ENCODE measurements around the gene CRYL1.

CRYL1 gene

DNA sequence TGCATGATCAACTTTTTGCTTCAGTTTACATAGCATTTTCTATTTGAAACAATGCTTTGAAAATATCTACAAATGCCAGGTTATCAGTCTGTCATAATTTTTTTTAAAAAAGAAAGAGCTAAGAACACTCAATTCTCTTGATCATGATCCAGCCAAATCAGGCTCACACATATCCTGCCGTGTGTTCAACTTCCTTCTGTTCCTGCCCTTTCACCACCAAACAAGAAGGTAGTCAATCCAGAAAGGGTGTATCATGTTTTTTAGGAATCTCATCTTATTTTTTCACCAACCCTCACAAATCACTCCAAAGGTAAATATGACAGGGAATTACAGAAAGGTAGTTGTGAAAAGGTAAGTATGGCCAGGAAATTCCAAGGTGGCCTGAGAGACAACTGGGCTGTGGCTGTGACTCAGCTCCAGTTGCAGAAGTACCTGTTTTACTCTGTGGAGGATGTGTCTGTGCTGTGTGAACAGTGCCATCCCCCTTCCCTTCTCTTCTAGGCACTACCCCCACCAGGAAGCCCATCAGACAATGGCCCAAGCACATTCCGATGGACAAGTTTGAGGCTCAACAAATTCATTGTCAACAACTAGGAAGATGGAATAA lies 154.7 kb downstream of the CRYL1 start:
- DNase-seq (ENCODE audit: insufficient read length, low spot score) (no peak), FAIRE-seq (peak; percentile 90)
- TF ChIP-seq SPI1 (IDR thresholded peaks at IDR 0.05; ENCODE audit: low read depth, low read length) (no peak), TAF1 (IDR thresholded peaks at IDR 0.05; ENCODE audit: low read depth, low read length) (no peak), PAX5 (IDR thresholded peaks at IDR 0.05; ENCODE audit: insufficient read depth, low read length, severe bottlenecking) (no peak), POLR2A (IDR thresholded peaks at IDR 0.05; ENCODE audit: low read depth, low read length) (no peak), POU2F2 (IDR thresholded peaks at IDR 0.05; ENCODE audit: low read depth, low read length) (no peak)

DNA sequence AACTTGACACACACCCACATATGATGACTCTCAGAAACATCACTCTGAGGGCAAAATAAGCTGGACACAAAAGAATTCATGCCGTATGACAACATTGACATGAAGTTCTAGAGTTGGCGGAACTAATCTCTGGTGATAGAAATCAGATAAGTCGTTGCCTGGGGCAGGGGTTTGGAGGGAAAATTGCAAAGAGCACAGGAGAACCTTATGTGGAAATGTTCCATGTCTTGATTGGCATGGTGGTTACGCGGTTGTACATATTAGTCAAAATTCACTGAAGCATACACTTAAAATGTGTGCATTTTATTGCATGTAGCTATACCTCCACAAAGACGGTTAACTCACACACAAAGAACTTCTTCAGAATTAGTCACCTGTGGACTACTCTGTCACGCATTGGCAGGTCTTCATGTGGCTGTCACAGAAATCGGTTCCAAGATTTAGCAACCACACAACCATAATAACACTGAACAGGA lies 155.7 kb downstream of the CRYL1 start:
- DNase-seq (ENCODE audit: insufficient read length, low spot score) (no peak), FAIRE-seq (peak; percentile 97)
- TF ChIP-seq POLR2AphosphoS5 (IDR thresholded peaks at IDR 0.05; ENCODE audit: low read depth, low read length) (no peak), PAX5 (IDR thresholded peaks at IDR 0.05; ENCODE audit: insufficient read depth, low read length, severe bottlenecking) (peak; percentile 80), POU2F2 (IDR thresholded peaks at IDR 0.05; ENCODE audit: low read depth, low read length) (peak; percentile 60; the same call in 1 of the 2 replicates), SPI1 (IDR thresholded peaks at IDR 0.05; ENCODE audit: low read depth, low read length) (peak; percentile 38; the same call in 1 of the 2 replicates)

DNA sequence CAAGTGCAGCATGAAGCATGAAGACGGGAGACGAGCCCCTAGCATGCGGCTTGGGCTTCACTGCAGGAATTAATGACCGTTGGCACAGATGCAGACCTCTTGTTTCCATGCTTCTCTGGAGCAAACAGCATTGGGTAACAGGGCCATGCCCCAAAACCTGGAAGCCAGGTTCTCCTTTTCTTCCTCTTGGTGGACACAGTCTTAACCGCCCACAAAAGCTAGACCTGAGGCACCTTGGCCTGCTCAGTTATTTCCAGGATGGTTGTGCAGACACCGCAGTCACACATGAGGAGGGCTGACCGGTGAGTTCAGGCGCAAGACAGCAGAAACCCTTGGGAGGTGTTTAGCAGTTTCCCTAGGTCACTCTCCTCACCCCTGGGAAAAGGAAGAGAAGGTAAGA lies 159.6 kb downstream of the CRYL1 start:
- FAIRE-seq (no peak), DNase-seq (ENCODE audit: insufficient read length, low spot score) (no peak)
- no peak for TF ChIP-seq PAX5 (IDR thresholded peaks at IDR 0.05; ENCODE audit: insufficient read depth, low read length, severe bottlenecking)
- TF ChIP-seq SPI1 (IDR thresholded peaks at IDR 0.05; ENCODE audit: low read depth, low read length), result no peak
- TF ChIP-seq POU2F2 (IDR thresholded peaks at IDR 0.05; ENCODE audit: low read depth, low read length), result no peak
- no peak for TF ChIP-seq POLR2AphosphoS5 (IDR thresholded peaks at IDR 0.05; ENCODE audit: low read depth, low read length)
- TF ChIP-seq TAF1 (IDR thresholded peaks at IDR 0.05; ENCODE audit: low read depth, low read length), result no peak
- TF ChIP-seq POLR2A (IDR thresholded peaks at IDR 0.05; ENCODE audit: low read depth, low read length), result no peak

DNA sequence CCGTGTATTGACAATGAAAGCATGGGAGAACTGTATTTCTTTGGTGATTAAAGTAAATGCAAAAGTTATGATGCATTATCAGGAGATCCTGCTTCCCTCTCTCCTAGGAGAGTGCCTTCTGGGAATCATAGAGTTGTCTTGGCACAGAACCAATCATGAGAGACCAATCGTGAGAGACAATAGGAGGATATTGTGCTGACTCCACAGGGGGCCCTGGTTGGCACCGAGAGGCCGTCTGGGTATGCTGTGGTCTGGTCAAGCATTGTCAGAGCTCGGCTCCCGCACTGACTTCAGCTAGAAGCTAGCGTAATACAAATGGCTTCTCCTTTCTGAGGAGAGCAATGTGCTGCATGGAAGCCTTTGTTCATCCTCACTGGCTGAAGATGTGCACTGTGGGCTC lies 162.1 kb downstream of the CRYL1 start:
- DNase-seq (ENCODE audit: insufficient read length, low spot score), result no peak
- TF ChIP-seq POU2F2 (IDR thresholded peaks at IDR 0.05; ENCODE audit: low read depth, low read length) (no peak), POLR2A (IDR thresholded peaks at IDR 0.05; ENCODE audit: low read depth, low read length) (no peak), PAX5 (IDR thresholded peaks at IDR 0.05; ENCODE audit: insufficient read depth, low read length, severe bottlenecking) (no peak), SPI1 (IDR thresholded peaks at IDR 0.05; ENCODE audit: low read depth, low read length) (no peak), POLR2AphosphoS5 (IDR thresholded peaks at IDR 0.05; ENCODE audit: low read depth, low read length) (no peak), TAF1 (IDR thresholded peaks at IDR 0.05; ENCODE audit: low read depth, low read length) (no peak)
- no peak for FAIRE-seq

DNA sequence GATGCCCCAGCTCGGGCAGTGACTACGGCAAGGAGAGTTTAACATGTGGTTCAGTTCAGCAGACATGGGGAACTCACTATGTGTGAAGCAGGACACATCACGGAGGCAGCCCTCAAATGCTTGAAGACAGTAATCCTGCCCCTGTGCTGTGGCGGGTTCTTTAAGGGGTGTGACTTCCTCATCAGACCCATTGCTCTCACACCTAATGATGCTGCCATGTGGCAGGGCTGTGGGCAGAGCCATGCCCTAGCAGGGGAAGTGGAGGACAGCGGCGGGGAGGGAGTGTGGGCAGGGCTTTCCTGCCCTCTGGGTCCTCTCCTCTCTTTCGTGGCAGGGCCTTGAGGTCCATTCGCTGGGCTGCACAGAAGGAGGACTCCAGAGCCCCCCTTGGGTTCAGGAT lies 162.5 kb downstream of the CRYL1 start:
- DNase-seq (ENCODE audit: insufficient read length, low spot score) (no peak), FAIRE-seq (no peak)
- TF ChIP-seq POLR2A (IDR thresholded peaks at IDR 0.05; ENCODE audit: low read depth, low read length) (no peak), TAF1 (IDR thresholded peaks at IDR 0.05; ENCODE audit: low read depth, low read length) (no peak), SPI1 (IDR thresholded peaks at IDR 0.05; ENCODE audit: low read depth, low read length) (no peak), POU2F2 (IDR thresholded peaks at IDR 0.05; ENCODE audit: low read depth, low read length) (no peak), PAX5 (IDR thresholded peaks at IDR 0.05; ENCODE audit: insufficient read depth, low read length, severe bottlenecking) (no peak), POLR2AphosphoS5 (IDR thresholded peaks at IDR 0.05; ENCODE audit: low read depth, low read length) (no peak)

DNA sequence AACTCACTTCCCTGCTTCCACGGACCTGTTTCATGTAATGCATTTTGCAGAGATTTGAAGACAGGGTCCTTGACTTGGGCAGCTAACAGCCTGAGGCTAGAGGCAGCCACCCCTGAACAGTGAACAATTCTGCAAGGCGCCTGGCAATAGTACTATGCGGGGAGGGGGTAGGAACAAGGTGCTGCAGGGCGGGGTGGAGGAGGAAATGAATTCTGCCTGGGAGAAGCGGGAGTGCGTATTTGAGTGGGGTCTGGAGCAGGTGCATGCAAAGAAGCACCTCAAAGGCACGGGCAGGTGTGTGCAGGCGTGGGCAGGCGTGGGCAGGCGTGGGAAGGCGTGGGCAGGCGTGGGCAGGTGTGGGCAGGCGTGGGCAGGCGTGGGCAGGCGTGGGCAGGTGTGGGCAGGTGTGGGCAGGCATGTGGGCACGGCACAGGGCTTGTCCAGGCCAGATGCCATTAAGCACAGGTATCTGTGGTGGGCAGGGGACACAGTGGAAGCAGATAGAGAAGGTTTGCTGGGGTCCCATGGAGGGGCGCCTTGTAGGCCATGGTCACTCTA lies 163.1 kb downstream of the CRYL1 start:
- TF ChIP-seq PAX5 (IDR thresholded peaks at IDR 0.05; ENCODE audit: insufficient read depth, low read length, severe bottlenecking) (no peak), POLR2A (IDR thresholded peaks at IDR 0.05; ENCODE audit: low read depth, low read length) (no peak), POU2F2 (IDR thresholded peaks at IDR 0.05; ENCODE audit: low read depth, low read length) (no peak), SPI1 (IDR thresholded peaks at IDR 0.05; ENCODE audit: low read depth, low read length) (no peak), TAF1 (IDR thresholded peaks at IDR 0.05; ENCODE audit: low read depth, low read length) (no peak), POLR2AphosphoS5 (IDR thresholded peaks at IDR 0.05; ENCODE audit: low read depth, low read length) (no peak)

DNA sequence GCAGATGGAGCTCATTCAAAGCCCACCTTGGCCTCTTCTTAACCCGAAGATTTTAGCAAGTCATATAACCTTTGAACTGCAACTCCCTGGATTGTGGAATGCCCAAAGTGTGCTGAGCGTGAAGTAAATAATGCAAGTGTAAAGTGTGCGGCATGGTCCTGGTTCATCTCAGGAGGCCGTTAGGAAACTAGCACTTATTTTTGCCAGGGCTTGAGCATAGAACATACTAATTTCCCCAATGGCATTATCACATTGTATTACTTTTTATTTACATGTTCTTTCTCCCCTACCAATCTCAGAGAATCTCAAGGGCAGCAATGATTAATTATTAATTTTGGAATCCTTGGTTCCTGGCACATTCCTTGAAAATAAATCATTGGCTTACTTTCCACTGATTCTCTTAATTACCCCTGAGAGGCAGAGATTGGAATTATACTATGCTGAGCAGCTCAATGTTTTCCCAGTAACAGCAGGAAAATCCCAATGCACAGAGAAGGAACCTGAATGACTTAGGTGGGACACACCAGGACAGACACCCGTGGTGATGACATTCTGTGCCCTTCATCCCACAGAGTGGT lies 164.7 kb downstream of the CRYL1 start:
- DNase-seq (ENCODE audit: insufficient read length, low spot score) (no peak), FAIRE-seq (no peak)
- TF ChIP-seq POLR2AphosphoS5 (IDR thresholded peaks at IDR 0.05; ENCODE audit: low read depth, low read length), result no peak
- TF ChIP-seq POU2F2 (IDR thresholded peaks at IDR 0.05; ENCODE audit: low read depth, low read length), result no peak
- no peak for TF ChIP-seq POLR2A (IDR thresholded peaks at IDR 0.05; ENCODE audit: low read depth, low read length)
- TF ChIP-seq PAX5 (IDR thresholded peaks at IDR 0.05; ENCODE audit: insufficient read depth, low read length, severe bottlenecking), result no peak
- no peak for TF ChIP-seq SPI1 (IDR thresholded peaks at IDR 0.05; ENCODE audit: low read depth, low read length)
- TF ChIP-seq TAF1 (IDR thresholded peaks at IDR 0.05; ENCODE audit: low read depth, low read length), result no peak

More for the DNA sequence above, 163.1 kb downstream of the CRYL1 start:
- no peak for FAIRE-seq
- no peak for DNase-seq (ENCODE audit: insufficient read length, low spot score)

DNA sequence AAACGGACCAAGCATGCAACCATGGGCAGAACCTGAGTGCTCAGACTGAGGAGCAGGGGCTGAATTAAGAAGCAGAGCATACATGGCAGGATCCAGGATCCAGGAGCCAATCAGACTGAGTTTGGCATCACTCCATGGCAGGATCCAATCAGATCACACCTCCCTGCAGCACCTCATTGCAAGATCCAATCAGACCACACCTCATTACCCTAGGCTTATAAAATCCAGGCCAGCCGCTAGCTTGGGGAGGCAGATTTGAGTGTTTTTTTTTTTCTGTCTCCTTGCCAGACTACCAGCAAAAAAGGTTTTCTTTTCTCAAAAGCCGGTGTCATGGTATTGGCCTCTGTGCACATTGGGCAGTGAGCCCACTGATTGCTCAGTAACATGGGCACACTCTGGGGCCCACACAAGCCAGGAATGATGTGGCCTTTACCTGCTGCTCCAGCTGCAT lies 165.6 kb downstream of the CRYL1 start:
- TF ChIP-seq TAF1 (IDR thresholded peaks at IDR 0.05; ENCODE audit: low read depth, low read length), result no peak
- no peak for TF ChIP-seq PAX5 (IDR thresholded peaks at IDR 0.05; ENCODE audit: insufficient read depth, low read length, severe bottlenecking)
- no peak for TF ChIP-seq POLR2AphosphoS5 (IDR thresholded peaks at IDR 0.05; ENCODE audit: low read depth, low read length)
- no peak for TF ChIP-seq POU2F2 (IDR thresholded peaks at IDR 0.05; ENCODE audit: low read depth, low read length)
- no peak for TF ChIP-seq SPI1 (IDR thresholded peaks at IDR 0.05; ENCODE audit: low read depth, low read length)
- no peak for TF ChIP-seq POLR2A (IDR thresholded peaks at IDR 0.05; ENCODE audit: low read depth, low read length)
- FAIRE-seq, result no peak
- DNase-seq (ENCODE audit: insufficient read length, low spot score), result no peak

DNA sequence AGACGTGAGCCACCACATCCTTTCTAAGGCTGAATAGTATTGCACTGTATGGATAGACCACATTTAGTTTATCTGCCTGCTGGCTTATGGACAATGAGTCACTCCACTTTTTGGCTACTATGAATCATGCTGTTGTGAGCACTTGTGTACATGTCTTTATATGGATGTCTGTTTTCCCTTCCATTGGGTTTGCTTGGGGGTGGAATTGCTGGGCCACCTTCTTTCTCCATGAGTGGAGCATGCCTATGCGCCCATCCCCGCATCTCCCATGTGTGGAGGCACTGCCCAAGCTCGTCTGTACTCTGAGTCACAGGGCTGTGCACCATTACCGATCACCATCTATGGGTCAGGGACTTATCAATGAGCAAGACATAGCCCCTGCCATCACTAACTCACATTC lies 166.3 kb downstream of the CRYL1 start:
- FAIRE-seq (no peak), DNase-seq (ENCODE audit: insufficient read length, low spot score) (no peak)
- TF ChIP-seq PAX5 (IDR thresholded peaks at IDR 0.05; ENCODE audit: insufficient read depth, low read length, severe bottlenecking), result no peak
- no peak for TF ChIP-seq POLR2AphosphoS5 (IDR thresholded peaks at IDR 0.05; ENCODE audit: low read depth, low read length)
- no peak for TF ChIP-seq TAF1 (IDR thresholded peaks at IDR 0.05; ENCODE audit: low read depth, low read length)
- TF ChIP-seq POLR2A (IDR thresholded peaks at IDR 0.05; ENCODE audit: low read depth, low read length), result no peak
- TF ChIP-seq SPI1 (IDR thresholded peaks at IDR 0.05; ENCODE audit: low read depth, low read length), result no peak
- TF ChIP-seq POU2F2 (IDR thresholded peaks at IDR 0.05; ENCODE audit: low read depth, low read length), result no peak
